Stomach smooth muscle (tissue), 2 donors: ENCODE results near the gene PSMC5.

Experiments used
- H3K27ac ChIP-seq: one replicate; pipeline ENCODE4 v1.7.0; 2013; ENCODE audit warnings: mild to moderate bottlenecking, low read length, inconsistent platforms
- H3K27me3 ChIP-seq, 2 donors: one replicate each; pipeline ENCODE4 v1.7.0; 2013; ENCODE audit warnings: low read length in 2 of 2; ENCODE audit not compliant: insufficient read depth in 2 of 2, control insufficient read depth in 1 of 2
- H3K36me3 ChIP-seq, 2 donors: one replicate each; pipeline ENCODE4 v1.7.0; 2013; ENCODE audit warnings: low read length in 2 of 2; ENCODE audit not compliant: control insufficient read depth in 2 of 2, insufficient read depth in 2 of 2
- H3K4me1 ChIP-seq: one replicate; pipeline ENCODE4 v1.7.0; 2013; ENCODE audit warnings: low read length; ENCODE audit not compliant: control insufficient read depth, insufficient read depth
- H3K4me3 ChIP-seq, 2 donors: one replicate each; pipeline ENCODE4 v1.7.0; 2013; ENCODE audit warnings: low read length in 2 of 2
- H3K9ac ChIP-seq, 2 donors: one replicate each; pipeline ENCODE4 v1.7.0; 2013; ENCODE audit warnings: low read length in 2 of 2, mild to moderate bottlenecking in 1 of 2
- H3K9me3 ChIP-seq, 2 donors: one replicate each; pipeline ENCODE4 v1.7.0; 2013; ENCODE audit warnings: low read length in 2 of 2; ENCODE audit not compliant: control insufficient read depth in 2 of 2
- donor health status: healthy.
- donor health status: Pancreatic carcinoma.

PSMC5 gene

DNA sequence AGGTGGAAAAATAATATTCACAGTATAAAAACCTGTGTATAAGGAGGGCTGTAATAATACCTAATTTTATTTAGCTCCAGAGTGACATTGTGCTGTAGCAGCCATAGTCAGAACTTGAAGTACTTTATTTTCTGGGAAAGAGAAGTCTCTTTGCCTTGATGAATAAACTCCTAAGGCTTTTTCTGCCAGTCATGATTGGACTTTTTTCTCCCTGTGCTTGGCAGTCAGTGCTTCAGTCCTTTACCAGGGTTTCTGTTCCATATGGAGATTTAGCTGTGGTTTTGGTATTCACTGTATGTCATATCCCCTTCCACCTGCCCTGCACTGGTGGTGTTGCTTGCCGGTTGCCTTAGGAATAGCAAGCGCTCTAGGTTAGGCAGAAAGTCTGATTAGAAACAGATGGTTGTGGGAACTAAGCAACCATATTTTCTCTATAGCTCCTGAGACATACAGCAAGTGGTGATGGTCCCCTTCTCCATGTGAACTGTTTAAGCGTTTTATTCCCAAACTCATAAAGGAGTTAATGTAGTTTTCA is 28.6 kb upstream of the PSMC5 start:
- Histone ChIP-seq H3K27me3 (no peaks in the 10 kb centered on the region), H3K4me3 (no peak overlapping the region), H3K4me1 (no peaks in the 10 kb centered on the region), H3K36me3 (peaks cover 54 to 76% of the 10 kb centered on the region in 2 donors), H3K27ac (no peak overlapping the region), H3K9ac (no peak overlapping the region), H3K9me3 (no peaks in the 10 kb centered on the region)

DNA sequence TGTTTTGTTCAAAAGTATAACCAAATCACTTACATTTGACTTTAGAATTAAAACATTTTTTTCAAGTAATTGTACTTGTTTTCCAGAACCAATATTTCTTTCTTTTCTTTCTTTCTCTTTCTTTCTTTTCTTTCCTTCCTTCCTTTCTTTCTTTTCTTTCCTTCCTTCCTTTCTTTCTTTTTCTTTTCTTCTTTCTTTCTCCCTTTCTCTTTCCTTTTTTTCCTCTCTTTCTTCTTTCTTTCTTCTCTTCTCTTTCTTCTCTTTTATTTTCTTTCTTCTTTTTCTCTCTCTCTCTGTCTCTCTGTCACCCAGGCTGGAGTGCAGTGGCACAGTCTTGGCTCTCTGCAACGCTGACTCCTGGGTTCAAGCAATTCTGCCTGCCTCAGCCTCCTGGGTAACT is 26.4 kb upstream of the PSMC5 start:
- Histone ChIP-seq H3K9ac (no peak overlapping the region), H3K36me3 (peaks cover 46 to 65% of the 10 kb centered on the region in 2 donors), H3K27ac (no peak overlapping the region), H3K9me3 (no peaks in the 10 kb centered on the region), H3K27me3 (no peaks in the 10 kb centered on the region), H3K4me3 (no peak overlapping the region), H3K4me1 (no peaks in the 10 kb centered on the region)

DNA sequence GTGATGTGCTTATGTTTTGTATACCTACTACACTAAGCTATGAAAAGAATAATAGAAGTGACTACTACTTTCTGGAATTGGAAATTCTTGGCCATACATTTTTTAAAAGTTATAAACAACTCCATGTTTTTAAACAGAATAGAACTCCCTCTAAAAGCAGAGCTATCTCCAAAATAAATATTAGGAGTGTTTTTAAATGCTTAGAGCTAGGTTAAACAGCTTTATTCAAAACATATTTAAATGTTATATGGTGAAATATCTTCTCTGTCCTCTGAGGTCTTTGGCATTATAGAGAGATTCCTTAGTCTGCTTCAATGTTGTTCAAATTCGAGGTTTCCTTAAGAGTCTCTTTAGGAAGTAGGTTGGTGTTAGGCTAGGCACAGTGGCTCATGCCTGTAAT is 22.9 kb upstream of the PSMC5 start:
- H3K27me3 ChIP-seq: no peaks in the 10 kb centered on the region
- H3K9me3 ChIP-seq: no peaks in the 10 kb centered on the region
- H3K4me3 ChIP-seq: no peak overlapping the region
- H3K9ac ChIP-seq: no peak overlapping the region
- H3K27ac ChIP-seq: no peak overlapping the region
- peaks cover 52 to 57% of the 10 kb centered on the region in 2 donors for H3K36me3 ChIP-seq
- no peaks in the 10 kb centered on the region for H3K4me1 ChIP-seq

DNA sequence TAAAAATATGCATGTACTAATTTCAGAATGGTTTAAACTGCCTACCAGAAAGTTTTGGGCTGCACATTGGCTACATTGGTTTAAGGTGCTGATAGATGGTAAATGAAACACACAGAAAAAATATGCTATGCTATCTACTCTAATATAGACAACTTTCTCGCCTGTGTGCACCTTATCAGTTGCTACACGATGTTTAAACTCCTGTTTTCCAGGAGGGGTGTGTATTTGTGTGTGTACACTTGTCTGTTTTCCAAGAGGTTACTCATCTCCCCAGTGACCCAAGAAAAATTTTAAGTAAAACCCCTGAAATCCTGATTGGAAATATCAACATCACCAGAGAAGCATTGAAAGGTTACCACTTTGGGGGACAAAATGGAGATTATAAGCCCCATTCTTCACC is 21.6 kb upstream of the PSMC5 start:
- no peak overlapping the region for H3K27ac ChIP-seq
- H3K36me3 ChIP-seq: peaks cover 46 to 55% of the 10 kb centered on the region in 2 donors
- H3K27me3 ChIP-seq: no peaks in the 10 kb centered on the region
- no peak overlapping the region for H3K4me3 ChIP-seq
- H3K4me1 ChIP-seq: no peaks in the 10 kb centered on the region
- no peaks in the 10 kb centered on the region for H3K9me3 ChIP-seq
- no peak overlapping the region for H3K9ac ChIP-seq

DNA sequence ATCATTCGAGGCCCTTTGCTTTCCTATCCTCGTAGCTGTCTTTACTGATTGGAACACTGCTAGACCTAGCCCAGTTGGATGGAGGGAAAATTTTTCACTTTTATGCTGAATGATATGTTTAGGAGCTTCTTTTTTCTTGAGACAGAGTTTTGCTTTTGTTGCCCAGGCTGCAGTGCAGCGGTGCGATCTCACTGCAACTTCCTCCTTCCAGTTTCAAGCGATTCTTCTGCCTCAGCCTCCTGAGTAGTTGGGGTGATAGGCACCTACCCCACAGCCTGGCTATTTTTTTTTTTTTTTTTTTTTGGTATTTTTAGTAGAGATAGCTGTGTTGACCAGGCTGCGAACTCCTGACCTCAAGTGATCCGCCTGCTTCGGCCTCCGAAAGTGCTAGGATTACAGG is 17.3 kb upstream of the PSMC5 start:
- H3K9ac ChIP-seq: no peak overlapping the region
- no peaks in the 10 kb centered on the region for H3K9me3 ChIP-seq
- no peak overlapping the region for H3K4me3 ChIP-seq
- H3K27ac ChIP-seq: no peak overlapping the region
- no peaks in the 10 kb centered on the region for H3K27me3 ChIP-seq
- H3K4me1 ChIP-seq: no peaks in the 10 kb centered on the region
- peaks cover 60 to 70% of the 10 kb centered on the region in 2 donors for H3K36me3 ChIP-seq

DNA sequence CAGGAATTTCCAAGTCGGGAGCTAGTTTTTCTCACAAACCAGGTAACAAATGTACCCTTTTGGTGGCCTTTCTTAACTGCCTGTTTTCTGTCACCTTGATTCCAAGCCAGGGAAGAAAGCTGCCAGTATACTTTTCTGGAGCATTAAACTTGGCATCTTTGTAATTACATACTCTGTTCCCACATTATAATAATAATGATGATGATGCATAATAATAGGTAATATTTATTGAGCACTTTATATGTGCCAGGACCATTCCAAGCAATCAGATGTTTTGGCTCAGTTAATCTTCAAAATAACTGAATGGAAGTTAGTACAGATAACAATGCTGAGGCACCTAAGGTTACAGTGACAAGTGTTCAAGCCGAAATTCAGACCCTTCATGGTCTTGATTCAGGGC is 11.1 kb upstream of the PSMC5 start:
- no peaks in the 10 kb centered on the region for H3K4me1 ChIP-seq
- peaks cover 74 to 76% of the 10 kb centered on the region in 2 donors for H3K36me3 ChIP-seq
- no peak overlapping the region for H3K27ac ChIP-seq
- no peaks in the 10 kb centered on the region for H3K27me3 ChIP-seq
- no peak overlapping the region for H3K4me3 ChIP-seq
- no peak overlapping the region for H3K9ac ChIP-seq
- no peaks in the 10 kb centered on the region for H3K9me3 ChIP-seq

DNA sequence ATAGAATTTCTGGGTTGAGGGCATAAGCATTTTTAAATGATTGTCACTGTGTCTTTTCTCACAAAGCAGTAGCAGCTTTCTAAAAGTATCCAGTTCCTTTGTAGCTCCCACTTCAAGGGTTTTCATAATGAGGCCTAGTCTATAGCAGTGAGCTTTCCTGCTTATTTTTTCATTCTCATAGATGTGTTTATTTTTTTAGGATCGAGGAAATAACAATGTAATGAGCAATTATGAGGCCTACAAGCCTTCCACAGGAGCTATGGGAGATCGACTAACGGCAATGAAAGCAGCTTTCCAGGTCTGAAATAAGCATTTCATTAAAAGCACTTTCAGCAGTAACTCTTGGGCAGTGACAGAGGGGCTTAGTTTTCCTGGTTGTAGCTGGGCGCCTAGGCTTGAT is 10.6 kb upstream of the PSMC5 start:
- no peaks in the 10 kb centered on the region for H3K27me3 ChIP-seq
- no peak overlapping the region for H3K27ac ChIP-seq
- H3K4me3 ChIP-seq: no peak overlapping the region
- H3K36me3 ChIP-seq: peaks cover 73 to 74% of the 10 kb centered on the region in 2 donors
- no peaks in the 10 kb centered on the region for H3K9me3 ChIP-seq
- no peaks in the 10 kb centered on the region for H3K4me1 ChIP-seq
- H3K9ac ChIP-seq: no peak overlapping the region

DNA sequence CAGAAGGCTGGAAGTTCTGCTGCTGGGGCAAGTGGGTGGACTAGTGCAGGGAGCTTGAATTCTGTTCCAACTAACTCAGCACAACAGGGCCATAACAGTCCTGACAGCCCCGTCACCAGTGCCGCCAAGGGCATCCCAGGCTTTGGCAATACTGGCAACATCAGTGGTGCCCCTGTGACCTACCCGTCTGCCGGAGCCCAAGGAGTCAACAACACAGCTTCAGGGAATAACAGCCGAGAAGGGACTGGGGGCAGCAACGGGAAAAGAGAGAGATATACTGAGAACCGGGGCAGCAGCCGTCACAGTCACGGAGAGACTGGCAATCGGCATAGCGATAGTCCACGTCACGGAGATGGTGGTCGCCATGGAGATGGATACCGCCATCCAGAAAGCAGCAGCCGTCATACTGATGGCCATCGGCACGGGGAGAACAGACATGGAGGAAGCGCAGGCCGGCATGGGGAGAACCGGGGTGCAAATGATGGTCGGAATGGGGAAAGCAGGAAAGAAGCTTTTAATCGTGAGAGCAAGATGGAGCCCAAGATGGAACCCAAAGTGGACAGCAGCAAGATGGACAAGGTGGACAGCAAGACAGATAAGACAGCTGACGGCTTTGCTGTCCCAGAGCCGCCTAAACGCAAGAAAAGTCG is 9.4 kb upstream of the PSMC5 start:
- Histone ChIP-seq H3K4me3 (no peak overlapping the region), H3K9ac (no peak overlapping the region), H3K4me1 (no peaks in the 10 kb centered on the region), H3K9me3 (no peaks in the 10 kb centered on the region), H3K27ac (no peak overlapping the region), H3K36me3 (peaks cover 74 to 77% of the 10 kb centered on the region in 2 donors), H3K27me3 (no peaks in the 10 kb centered on the region)

DNA sequence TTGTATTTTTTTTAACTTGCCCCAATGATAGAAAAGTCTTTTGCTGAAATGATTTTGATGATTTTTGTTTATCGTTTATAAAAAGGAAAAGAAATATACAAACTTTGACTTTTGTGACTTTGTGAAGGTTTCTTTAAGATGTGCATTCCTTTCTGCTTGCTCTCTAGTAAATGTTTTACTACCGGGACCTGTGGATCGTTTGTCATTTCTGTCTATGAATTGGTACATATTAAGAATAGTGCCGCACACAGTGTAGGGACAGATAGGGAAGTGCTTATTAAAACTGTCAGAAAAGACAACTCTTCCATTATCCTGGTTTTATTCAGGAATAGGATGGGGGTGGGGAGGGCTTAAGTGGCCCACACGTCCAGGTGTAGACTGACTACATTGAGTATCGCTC is 8.1 kb upstream of the PSMC5 start:
- no peak overlapping the region for H3K4me3 ChIP-seq
- H3K27ac ChIP-seq: no peak overlapping the region
- peaks cover 76 to 78% of the 10 kb centered on the region in 2 donors for H3K36me3 ChIP-seq
- H3K9ac ChIP-seq: no peak overlapping the region
- no peaks in the 10 kb centered on the region for H3K4me1 ChIP-seq
- H3K9me3 ChIP-seq: no peaks in the 10 kb centered on the region
- H3K27me3 ChIP-seq: no peaks in the 10 kb centered on the region

DNA sequence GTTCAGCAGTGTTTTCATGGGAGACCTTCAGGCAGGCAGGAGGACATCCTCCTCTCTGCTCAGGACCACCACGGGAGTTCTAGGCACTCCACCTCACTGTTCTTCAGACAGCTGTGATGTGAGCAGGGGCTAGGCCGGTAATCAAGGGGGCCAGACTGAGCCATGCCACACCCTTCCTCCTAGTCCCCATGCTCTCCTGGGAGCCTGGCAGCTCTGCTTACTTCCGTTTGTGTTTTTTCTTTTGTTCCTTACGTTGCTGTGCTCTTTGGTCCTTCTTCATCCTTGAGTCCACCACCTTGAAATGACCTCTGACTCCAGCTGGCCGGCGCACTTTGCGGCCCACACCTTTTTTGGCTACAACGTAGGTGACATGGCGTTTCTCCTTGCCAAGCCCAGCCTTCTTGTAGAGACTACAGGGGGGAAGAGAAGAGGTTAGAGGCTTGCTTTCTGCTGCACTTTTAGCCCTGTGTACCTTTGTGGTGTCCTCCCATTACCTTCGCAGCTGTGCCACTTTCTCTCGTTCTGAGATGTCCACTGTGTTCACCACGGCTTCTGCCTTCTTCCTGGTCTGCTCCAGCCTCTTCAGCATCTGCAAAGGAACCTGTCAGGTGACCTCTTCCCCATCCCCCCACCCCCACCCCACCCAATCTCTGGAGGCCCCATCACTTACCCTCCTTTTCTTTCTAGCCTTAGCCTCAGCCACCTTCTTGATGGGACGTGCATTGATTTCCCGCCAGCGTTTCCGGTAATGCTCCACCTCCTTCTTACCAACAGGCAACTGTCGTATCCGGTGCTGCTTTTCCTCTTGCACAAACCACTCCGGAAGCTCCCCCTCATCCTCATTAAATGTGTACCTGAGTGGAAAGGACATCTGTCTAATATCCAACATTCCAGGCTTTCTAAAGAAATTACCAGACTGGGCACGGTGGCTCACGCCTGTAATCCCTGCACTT is 7.4 kb upstream of the PSMC5 start:
- Histone ChIP-seq H3K4me3 (no peak overlapping the region), H3K36me3 (peaks cover 78 to 82% of the 10 kb centered on the region in 2 donors), H3K27ac (no peak overlapping the region), H3K9me3 (no peaks in the 10 kb centered on the region), H3K27me3 (no peaks in the 10 kb centered on the region), H3K9ac (no peak overlapping the region), H3K4me1 (no peaks in the 10 kb centered on the region)
